Stimulated activated CD4-positive, alpha-beta T cell treated with anti-CD3 and anti-CD28 coated beads, Interleukin-4, amount 100 ng/mL, for 48 hours (primary cell): ENCODE measurements around the gene DLX1.
"Not testable (repeated sequence)": the region's sequence is repeated elsewhere in the genome, so short reads cannot be mapped to it uniquely, and the experiment has no call there.

Experiments
- DNase-seq, 2 donors: peaks; one replicate each; pipeline ENCODE4 v3.0.0-alpha.2; 2020; ENCODE audit warnings: low read depth in 2 of 2

DLX1 gene

DNA sequence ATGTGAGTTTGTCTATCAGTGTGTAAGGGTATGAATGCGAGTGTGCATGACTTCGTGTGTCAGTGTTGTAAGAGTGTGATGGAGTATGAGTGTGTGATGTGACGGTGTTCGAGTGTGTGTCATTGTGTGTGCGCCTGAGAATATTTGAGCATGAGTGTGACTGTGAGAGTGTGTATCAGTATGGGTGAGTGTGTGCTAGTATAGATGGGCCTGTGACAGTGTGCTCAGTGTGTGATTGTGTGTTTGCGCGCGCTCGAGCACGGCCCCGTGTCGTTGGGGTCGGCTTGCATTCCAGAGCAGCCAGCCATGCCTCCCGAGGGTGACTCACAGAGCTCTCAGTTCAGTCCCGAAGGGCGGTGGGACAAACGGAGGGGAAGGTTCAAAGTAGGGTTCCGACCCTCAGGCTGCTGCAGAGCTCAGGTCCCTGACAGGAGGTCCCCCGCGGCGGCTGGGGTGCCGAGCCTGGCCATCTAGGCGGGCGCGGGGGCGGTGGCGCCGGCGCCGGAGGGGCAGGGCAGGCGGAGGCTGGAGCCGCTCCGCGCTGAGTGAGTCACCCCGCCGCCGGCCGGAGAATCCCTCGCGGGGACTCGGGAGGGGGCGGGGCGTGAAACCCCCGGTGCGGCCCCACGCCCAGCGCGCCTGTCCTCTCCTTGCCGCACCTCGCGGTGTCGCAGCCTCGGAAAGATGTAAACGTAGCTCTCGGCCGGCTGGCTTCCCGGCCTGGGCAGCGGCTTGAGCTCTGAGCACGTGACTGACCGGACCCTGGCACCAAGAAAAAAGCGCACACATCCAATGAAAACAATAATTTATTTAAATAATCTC is 13.6 kb downstream of the DLX1 start:
- no peak for DNase-seq

DNA sequence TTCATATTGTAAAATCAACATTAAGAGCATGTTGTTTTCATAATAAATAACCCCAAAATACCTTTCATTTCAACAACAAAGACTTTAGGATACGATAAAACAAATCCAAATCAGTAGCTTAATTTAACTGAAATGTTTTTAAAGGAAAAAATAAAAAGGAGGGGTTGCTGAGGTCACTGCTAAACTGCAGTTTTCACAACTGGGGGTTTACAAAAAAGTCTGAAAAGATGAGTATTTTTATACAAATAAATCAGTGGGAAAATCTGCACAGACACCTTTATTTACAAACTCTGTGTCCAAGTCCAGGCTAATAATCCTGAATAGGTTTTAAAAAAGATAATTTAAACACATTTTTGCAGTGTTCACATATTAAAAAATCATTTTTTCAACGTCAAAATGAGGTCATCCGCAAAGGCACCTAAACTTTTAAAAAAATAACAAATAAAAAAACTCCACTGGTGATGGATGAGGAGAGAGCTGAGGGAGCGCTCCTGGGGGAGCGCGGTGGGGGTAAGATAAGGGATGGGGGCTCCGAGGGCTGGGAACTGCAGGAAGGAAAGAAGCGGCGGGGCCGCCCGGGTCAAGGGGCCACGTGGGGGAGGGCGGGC is 14.3 kb downstream of the DLX1 start:
- no peak for DNase-seq

- no peak for DNase-seq
Observed at GRCh38 chr2:172100080-172100934, 15.0 kb downstream of the DLX1 start.

- no peak for DNase-seq
Observed at GRCh38 chr2:172100935-172101820, 15.9 kb downstream of the DLX1 start.

GRCh38 chr2:172101821-172102390 is 16.6 kb downstream of the DLX1 start:
- no peak for DNase-seq

- peak; percentile 67 to 74 for DNase-seq
Observed at GRCh38 chr2:172102391-172103359, 17.4 kb downstream of the DLX1 start, which contains the start of gene DLX2. DLX2 (minus strand) TSS chr2:172102900; CDS start chr2:172102538, 362 bp downstream.

DNA sequence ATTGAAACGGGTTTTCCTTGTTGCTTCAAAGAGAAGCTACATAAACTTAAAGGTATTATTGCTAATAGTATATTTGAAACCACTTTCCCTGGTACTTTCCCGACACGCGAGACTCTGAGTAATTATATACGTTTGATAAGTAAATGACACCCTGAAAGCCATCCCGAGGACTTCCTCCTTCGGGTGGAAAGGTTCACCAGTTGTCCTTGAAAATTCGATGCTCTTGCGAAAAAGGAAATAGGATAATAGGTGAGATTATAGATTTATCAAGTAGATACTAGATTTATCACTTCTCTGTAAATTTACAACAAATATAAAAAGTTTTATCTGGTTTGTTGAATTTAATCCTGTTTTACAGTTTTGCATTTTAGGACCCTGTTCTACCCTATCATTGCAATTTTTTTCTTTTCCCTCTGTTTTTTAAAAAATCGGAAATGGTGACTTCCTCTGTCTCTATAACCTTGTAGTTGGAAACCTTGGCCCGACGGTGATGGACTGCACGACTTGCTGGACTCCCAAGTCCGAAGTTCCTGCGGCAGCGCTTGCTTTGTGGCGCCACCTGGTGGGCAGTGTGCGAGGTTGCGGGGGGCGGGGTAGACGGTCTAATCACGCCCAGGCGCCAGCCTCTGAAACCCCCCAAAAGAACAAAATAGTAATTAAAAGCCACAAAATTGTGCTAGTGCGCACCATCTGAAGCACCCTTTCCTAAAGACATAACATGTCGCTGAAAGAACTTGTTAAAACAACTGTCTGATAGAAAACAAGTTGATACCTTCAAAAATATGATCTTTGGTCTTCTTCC is 18.4 kb downstream of the DLX1 start:
- DNase-seq = peak; percentile 62 to 64

- no peak for DNase-seq
Observed at GRCh38 chr2:172105471-172106107, 20.3 kb downstream of the DLX1 start.

- no peak for DNase-seq
Observed at GRCh38 chr2:172106108-172106961, 21.0 kb downstream of the DLX1 start.

DNA sequence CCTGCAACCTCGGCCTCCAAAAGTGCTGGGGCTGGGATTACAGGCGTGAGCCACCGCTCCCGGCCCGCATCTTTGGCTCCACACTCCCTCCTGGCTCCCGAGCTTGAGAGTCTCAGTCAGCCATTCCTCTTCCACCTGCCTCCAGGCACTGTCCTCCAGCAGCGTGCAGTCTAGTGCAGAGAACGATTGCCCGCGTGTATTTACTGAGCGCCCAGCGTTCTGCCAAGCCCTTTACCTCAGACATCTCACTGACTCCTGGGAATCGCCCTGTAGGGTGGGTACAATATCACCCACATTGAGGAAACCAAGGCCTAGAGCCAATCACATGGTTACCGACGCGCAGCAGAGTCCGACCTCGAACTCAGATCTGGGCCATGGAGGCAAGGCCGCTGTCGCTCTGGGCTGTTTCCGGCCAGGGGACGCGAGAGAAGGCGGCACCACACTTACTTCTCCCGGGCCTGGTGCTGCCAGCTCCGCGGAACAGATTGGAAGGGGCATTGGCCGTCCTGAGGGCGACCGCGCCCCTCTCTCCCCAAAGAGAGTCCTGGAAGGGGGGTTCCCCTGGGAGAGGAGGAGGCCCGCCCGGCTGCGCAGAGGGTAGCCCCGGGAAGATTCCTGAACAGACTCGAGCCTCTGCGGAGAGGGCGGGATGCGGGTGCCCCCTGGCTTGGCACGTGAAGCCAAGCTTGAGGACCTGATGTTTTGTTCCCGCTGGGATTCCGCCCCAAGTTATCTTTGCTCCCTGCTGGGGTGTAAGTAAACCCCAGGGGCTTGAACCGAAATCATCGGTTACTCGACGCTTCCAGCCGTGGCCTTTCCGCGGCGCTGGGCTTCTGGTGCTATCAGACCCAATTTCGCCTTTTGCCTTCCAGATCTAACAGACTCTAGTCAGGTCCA is 22.6 kb downstream of the DLX1 start:
- no peak for DNase-seq

GRCh38 chr2:172108587-172108930 is 23.3 kb downstream of the DLX1 start:
- no peak for DNase-seq

DNA sequence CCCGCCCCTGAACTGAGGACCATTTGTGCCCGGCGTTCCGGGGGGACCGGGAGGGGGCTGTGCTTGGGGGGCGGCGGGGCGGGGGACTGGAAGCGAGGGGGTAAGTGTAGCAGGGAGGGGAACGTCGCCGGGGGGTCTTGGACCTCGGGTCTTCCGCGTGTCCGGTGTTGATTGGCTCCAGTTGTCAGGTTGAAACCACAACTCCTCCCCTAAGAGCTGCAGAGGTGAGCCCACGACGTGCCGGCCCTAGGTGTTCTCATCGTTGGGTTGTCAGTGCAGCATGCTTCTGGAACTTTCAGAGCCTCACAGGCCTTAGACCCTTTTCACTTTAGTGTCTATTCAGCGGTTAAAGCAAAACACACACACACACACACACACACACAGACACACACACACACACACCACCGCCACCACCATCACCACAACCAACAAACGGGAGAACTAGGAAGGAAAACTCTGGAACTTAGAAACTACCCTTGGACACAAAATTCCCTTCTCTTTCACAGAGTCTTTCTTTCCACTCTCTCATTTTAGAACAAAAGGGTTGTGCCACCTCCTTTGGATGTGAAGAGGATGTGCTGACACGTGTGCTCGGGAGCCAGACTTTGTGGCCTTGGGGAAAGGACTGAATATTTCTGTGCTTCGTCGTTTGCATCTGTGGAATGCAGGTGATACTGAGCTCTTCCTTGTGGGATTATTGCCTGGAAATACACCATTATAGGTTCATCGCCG is 24.1 kb downstream of the DLX1 start:
- DNase-seq = no peak

GRCh38 chr2:172109988-172110811 is 24.9 kb downstream of the DLX1 start:
- no peak for DNase-seq

DNA sequence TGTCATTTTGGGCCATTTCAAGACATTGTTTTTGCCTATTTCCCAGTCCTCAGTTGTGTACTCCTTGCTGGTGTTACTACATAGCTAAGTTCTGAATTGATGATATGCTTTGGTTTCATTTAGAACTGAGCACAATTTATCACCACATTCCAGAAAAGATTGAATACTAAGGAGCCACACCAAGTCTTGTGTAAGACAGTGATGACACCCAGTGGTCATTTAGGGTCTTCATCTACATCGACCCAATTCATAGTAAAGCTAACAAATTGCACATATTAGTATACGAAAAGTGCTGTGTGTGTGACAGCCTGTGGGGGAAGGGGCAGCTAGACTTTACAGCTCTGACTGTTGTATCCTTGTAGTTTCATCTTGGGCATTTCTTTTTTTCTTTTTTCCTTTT is 28.3 kb downstream of the DLX1 start:
- no peak for DNase-seq

- not testable (repeated sequence) for DNase-seq
Observed at GRCh38 chr2:172114176-172114575, 28.9 kb downstream of the DLX1 start.
